ENCODE results near the gene ARHGEF17.
"Not testable (repeated sequence)": the region's sequence is repeated elsewhere in the genome, so short reads cannot be mapped to it uniquely, and the experiment has no call there.

ARHGEF17 gene

DNA sequence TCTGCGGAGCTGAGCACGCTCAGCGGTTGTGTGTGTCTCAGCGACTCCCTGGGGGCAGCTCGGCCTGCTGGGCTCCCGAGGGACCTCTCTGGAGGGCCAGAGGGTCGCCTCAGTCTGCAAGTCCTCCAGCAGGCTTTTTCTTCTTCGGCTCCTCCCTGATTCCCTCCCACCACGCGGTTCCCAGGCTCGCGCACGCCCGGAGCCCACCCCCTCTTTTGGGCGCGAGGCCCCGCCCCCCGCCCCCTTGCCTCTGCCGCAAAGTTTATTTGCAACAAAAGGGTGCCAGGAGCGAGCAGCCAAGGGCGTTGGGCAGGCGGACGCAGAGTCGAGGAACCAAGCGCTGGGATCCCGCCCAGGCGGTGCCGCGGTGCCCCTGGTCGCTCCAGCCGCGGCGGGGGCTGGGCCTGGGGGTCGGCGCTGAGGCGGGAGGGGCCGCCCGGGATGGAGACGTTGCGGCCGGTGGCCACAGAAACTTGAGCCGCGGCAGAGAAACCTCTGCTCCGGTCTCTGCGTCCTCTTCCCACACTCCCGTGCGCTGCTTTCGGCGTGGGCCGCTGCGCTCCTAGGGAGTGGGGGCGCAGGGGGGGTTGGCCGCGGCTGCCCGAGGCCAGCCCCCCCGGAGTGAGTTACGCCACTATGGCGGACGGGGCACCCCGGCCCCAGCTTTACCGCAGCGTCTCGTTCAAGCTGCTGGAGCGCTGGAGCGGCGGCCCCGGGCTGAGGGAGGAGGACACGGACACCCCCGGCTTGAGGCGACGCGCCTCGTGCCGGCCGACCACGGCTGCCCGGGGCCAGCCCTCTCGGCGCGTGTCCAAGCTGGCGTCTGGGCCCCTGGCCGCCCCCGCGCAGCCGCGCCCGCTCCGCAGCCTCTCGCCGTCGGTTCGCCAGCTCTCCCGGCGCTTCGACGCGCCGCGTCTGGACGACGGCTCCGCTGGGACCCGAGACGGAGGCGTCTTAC, at the start of gene ARHGEF17:
ARHGEF17 (plus strand) TSS at position 274 of the 958 bp plus-strand sequence; CDS start at position 637, 363 bp downstream.
- H3K27ac ChIP-seq = peak within 1 kb of the TSS; percentile 92
- DNase-seq (ENCODE audit: low read depth, low spot score) = no peak

DNA sequence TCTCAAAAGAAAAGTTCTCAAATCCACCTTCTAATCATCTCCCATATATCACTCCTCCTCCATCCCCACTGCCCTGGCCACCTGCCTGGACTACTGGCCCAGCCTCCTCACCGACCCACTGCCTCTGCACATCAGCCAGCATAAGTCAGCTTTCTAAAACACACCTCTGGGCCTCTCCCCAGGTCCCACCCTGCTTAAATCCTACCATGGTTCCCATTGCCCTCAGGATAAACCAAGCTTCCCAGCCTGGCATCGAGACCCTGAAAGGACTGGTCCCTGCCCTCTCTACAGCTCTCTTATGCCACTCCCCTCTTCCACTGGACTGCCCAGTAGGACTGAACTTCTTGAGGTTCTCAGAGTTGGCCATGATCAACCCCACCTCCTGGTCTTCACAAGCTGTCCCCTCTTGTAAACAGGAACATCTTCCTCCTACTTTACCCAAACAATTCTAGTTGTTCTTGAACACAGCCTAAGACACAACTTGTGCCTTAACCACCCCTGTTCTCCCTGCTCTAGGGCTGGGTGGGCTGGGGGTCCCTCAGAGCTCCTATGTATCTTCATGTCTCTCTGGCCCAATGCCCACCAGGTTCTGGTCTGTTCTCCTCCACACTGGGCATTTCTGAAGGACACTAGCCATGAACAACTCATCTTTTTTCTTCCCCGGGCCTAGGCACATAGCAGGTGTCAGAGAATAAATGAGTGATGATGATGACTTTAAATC, 48.5 kb upstream of the ARHGEF17 start:
- H3K27ac ChIP-seq = no peak overlapping the region

GRCh38 chr11:73260127-73260457, 48.0 kb upstream of the ARHGEF17 start:
- DNase-seq (ENCODE audit: low read depth, low spot score) = no peak
- no peak overlapping the region for H3K27ac ChIP-seq

More for the DNA sequence above, 48.5 kb upstream of the ARHGEF17 start:
- no peak for DNase-seq (ENCODE audit: low read depth, low spot score)

DNA sequence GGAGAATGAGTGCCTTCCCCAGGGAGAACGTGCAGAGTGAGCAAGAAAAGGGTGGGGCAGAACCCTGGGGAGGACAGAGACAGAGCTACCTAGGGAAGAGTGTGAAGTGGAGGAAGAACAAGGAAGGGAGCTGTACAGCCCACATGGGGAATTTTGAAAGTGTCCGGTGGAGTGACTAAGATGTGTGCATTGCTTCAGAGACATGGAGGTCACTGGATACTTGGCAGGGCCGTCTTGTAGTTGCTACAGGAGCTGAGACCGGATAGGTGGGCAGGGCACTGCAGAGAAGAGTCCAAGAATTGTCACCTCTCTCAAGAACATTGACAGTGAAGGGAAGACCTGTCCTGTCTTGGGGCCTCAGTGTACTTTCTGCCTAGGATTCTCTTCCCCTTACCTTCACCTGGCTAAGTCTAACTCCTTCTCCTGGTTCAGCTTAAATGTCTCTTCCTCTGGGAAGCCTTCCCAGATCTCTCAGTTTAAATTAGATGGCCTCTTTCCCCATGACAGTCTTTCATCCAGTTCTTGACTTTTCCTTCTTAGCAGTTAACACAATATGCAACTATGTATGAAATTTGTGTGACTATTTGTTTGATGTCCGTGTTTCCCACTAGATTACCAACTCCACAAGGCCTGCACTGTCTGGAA, 45.1 kb upstream of the ARHGEF17 start:
- no peak overlapping the region for H3K27ac ChIP-seq
- no peak for DNase-seq (ENCODE audit: low read depth, low spot score)

GRCh38 chr11:73263640-73264039, 44.4 kb upstream of the ARHGEF17 start:
- no peak for DNase-seq (ENCODE audit: low read depth, low spot score)
- no peak overlapping the region for H3K27ac ChIP-seq

- DNase-seq (ENCODE audit: low read depth, low spot score) = no peak
- H3K27ac ChIP-seq = no peak overlapping the region
These were observed 42.7 kb upstream of the ARHGEF17 start for GRCh38 chr11:73265278-73265810.

GRCh38 chr11:73265853-73266645, 42.0 kb upstream of the ARHGEF17 start:
- no peak for DNase-seq (ENCODE audit: low read depth, low spot score)
- no peak overlapping the region for H3K27ac ChIP-seq

DNA sequence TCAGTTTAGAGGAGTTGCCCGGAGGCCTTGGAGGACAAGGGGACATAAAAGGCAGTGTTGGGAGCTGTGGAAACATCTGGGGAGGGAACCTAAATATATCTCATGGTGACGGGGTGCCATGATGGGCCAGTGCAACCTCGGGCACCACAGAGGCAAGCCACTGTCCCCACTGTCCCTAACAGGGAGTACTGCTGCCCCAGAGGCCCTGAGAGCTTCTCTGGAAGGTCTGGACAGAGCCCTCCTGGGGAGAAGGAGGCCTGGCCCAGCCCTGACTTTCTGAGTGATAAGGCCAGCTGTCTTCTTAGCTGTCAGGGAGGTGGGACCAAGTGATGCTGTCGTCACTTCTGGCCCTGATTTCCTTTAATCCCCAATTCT, 41.4 kb upstream of the ARHGEF17 start:
- H3K27ac ChIP-seq = no peak overlapping the region
- DNase-seq (ENCODE audit: low read depth, low spot score) = no peak

- DNase-seq (ENCODE audit: low read depth, low spot score) = no peak
- no peak overlapping the region for H3K27ac ChIP-seq
These were observed 40.8 kb upstream of the ARHGEF17 start for GRCh38 chr11:73267122-73267846.

GRCh38 chr11:73267906-73268540, 40.1 kb upstream of the ARHGEF17 start:
- no peak overlapping the region for H3K27ac ChIP-seq
- DNase-seq (ENCODE audit: low read depth, low spot score) = no peak

- DNase-seq (ENCODE audit: low read depth, low spot score) = no peak
- H3K27ac ChIP-seq = no peak overlapping the region
These were observed 39.3 kb upstream of the ARHGEF17 start for GRCh38 chr11:73268671-73269271.

DNA sequence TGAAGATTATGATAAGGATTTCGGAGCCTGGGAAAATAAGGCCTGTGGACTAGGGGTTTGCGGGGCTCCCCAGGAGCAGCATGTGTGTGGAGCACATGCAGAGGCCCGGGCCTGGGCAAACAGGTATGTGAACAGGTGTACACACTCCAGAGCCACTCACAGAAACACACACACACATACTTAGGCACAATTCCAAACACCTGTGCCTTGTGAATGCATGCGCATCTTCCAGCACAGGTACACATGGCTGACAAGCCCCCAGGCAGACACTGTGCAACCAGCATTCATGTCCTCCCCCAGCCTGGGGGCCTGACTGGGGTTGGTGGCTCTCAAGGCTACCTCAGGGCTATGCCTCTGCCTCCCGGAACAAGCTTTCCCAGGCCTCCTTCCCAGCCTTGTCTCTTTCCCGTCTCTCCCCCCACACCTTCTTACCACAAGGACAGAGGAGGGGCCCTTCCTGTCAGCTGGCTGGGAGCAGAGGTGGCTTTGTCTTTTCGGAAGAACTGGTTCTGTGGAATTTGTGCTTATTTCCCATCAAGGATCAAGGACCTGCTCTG, 38.5 kb upstream of the ARHGEF17 start:
- no peak overlapping the region for H3K27ac ChIP-seq
- no peak for DNase-seq (ENCODE audit: low read depth, low spot score)

- no peak overlapping the region for H3K27ac ChIP-seq
- no peak for DNase-seq (ENCODE audit: low read depth, low spot score)
These were observed 37.8 kb upstream of the ARHGEF17 start for GRCh38 chr11:73270016-73270854.

GRCh38 chr11:73270855-73271477, 37.1 kb upstream of the ARHGEF17 start:
- no peak overlapping the region for H3K27ac ChIP-seq
- no peak for DNase-seq (ENCODE audit: low read depth, low spot score)

GRCh38 chr11:73271478-73271865, 36.6 kb upstream of the ARHGEF17 start:
- not testable (repeated sequence) for H3K27ac ChIP-seq; DNase-seq (ENCODE audit: low read depth, low spot score)

DNA sequence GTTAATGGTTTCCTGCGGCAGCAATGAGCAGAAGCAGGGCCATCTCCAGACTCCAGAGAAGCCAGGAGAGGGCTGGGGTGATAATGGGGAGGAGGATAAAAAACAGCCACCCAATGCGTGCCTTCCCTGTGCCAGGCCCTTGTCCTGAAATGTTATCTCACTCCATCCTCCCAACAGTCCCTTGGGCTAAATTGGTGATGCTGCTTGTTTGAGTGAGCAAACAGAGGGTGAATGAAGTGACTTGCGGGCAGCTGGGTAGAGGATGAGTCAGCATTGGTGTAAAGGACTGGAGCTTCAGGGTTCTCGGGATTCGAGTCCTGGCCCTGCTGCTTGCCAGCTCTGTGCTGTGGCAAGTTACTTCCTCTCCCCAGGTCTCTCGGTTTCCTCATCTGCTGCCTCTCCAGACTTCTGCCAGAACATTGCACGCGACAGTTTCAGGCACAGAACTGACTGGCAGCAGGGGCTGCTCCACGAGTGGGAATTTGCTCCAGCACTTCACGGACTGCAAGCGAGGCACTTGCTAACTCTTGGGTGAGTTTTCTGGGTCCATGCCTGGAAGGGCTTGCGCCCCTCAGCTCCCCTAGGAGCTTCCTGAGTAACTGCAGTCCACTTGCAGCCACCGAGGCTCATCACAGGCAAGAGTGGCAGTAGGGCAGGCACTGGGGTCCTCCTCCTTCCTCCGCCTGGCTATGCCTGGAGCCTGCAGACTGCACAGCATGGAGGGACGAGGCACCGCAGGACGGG, 36.0 kb upstream of the ARHGEF17 start, which contains the start of gene P2RY6:
P2RY6 (plus strand) TSS at position 403 of the 744 bp plus-strand sequence. CDS start 24,181 bp downstream, outside the sequence.
- DNase-seq (ENCODE audit: low read depth, low spot score) = peak; percentile 73

More for the DNA sequence above, 36.0 kb upstream of the ARHGEF17 start, which contains the start of gene P2RY6:
- H3K27ac ChIP-seq = no peak within 1 kb of the TSS

Data from epithelial cell of prostate (primary cell).